K562 (cell line): ENCODE results near the gene ATXN1. TPM values are rescaled to one million over a fixed set of nuclear protein-coding genes. Genes with fewer than 3 reads are reported as not detected.

ENCODE experiments used
- CCAR2 ChIP-seq: fragments of 200-400 bp; formaldehyde crosslinking; IDR thresholded peaks from 2 replicates; pipeline ENCODE4 v1.6.1; 2017; ENCODE audit warnings: mild to moderate bottlenecking, low read depth, low read length
- ETV1 ChIP-seq: fragments of 450-650 bp; conservative IDR thresholded peaks from 2 replicates; pipeline ENCODE4 v1.6.1; 2016; ENCODE audit warnings: missing genetic modification characterization, control low read depth, low read depth, missing compliant biosample characterization
- HDAC2 ChIP-seq: fragments of 450-650 bp; IDR thresholded peaks from 2 replicates; pipeline ENCODE4 v1.6.1; 2016; ENCODE audit warnings: mild to moderate bottlenecking
- KLF1 ChIP-seq: fragments of 450-650 bp; IDR thresholded peaks from 2 replicates; pipeline ENCODE4 v1.6.1; 2016; ENCODE audit warnings: missing genetic modification characterization, missing compliant biosample characterization
- MECOM ChIP-seq: fragments of 250-450 bp; sonication (Bioruptor Pico); IDR thresholded peaks from 2 replicates; pipeline ENCODE4 v1.8.0; 2022; ENCODE audit warnings: inconsistent platforms
- NEUROD1 ChIP-seq: fragments of 150-350 bp; IDR thresholded peaks from 2 replicates; pipeline ENCODE4 v1.6.1; 2014; ENCODE audit warnings: borderline replicate concordance, low read length, low read depth; ENCODE audit not compliant: partially characterized antibody
- NONO ChIP-seq, 2 experiments: fragments of 200-400 bp in 1 of 2; fragments of 450-650 bp in 1 of 2; formaldehyde crosslinking in 1 of 2; IDR thresholded peaks; 2 replicates each; pipeline ENCODE4 v1.6.1; 2017; ENCODE audit warnings: low read depth in 2 of 2, mild to moderate bottlenecking in 2 of 2, moderate library complexity in 2 of 2, low read length in 1 of 2
- PHTF2 ChIP-seq: fragments of 250-450 bp; sonication (Bioruptor Pico); IDR thresholded peaks from 2 replicates; pipeline ENCODE4 v1.5.0; 2021; ENCODE audit warnings: mild to moderate bottlenecking
- TAF1 ChIP-seq: IDR thresholded peaks from 2 replicates; pipeline ENCODE4 v1.6.1; 2011; ENCODE audit warnings: mild to moderate bottlenecking, low read length, moderate library complexity; ENCODE audit not compliant: insufficient read depth, control insufficient read depth, severe bottlenecking; ENCODE audit errors: extremely low read depth
- TEAD2 ChIP-seq: fragments of 450-650 bp; IDR thresholded peaks from 2 replicates; pipeline ENCODE4 v1.6.1; 2016; ENCODE audit warnings: missing genetic modification characterization, control low read depth, missing compliant biosample characterization
- ZNF212 ChIP-seq: fragments of 450-650 bp; formaldehyde crosslinking; IDR thresholded peaks from 2 replicates; pipeline ENCODE4 v1.4.0; 2020; ENCODE audit warnings: mild to moderate bottlenecking
- ZNF583 ChIP-seq: fragments of 250-450 bp; sonication (Bioruptor Pico); IDR thresholded peaks from 2 replicates; pipeline ENCODE4 v1.4.0; 2020
- polyA plus RNA-seq, 8 experiments: library from polyadenylated mRNA; depleted of rRNA in 4 of 8; stranded (reverse) in 5 of 8; unstranded in 3 of 8; fragments of >200 nt; fragmentation: Nextera tagmentation in 2 of 8; fragmentation: Illumina TruSeq in 1 of 8; extraction: Ambion mirVana in 2 of 8; extraction: Trizol in 1 of 8; gene quantifications; 2 replicates each; pipeline versions ENCODE4 v1.2.1 to v1.2.3, GENCODE V29; 2011 to 2014; ENCODE audit warnings: inconsistent platforms in 1 of 8, missing spikeins in 1 of 8
- total RNA-seq, 7 experiments: library from RNA; depleted of rRNA in 6 of 7; stranded (reverse); fragments of >200 nt in 6 of 7; fragmentation: Illumina TruSeq in 2 of 7; extraction: Trizol in 2 of 7; gene quantifications; 2 replicates each; pipeline versions ENCODE4 v1.2.1 to v1.2.3, GENCODE V29; 2011 to 2021; ENCODE audit warnings: low replicate concordance in 1 of 7
- TF ChIP-seq, protein P1 (sequence below): fragments of 450-650 bp; formaldehyde crosslinking; IDR thresholded peaks from 2 replicates; pipeline ENCODE4 v1.4.0; 2022; ENCODE audit warnings: mild to moderate bottlenecking, moderate library complexity
- TF ChIP-seq, protein P2 (sequence below): sonication (generic); formaldehyde crosslinking; IDR thresholded peaks from 2 replicates; pipeline ENCODE4 v1.8.0; 2022; ENCODE audit warnings: mild to moderate bottlenecking, missing genetic modification reagents, borderline replicate concordance
- TF ChIP-seq, protein P3 (sequence below), 2 experiments: fragments of 450-650 bp; IDR thresholded peaks; 2 replicates each; pipeline ENCODE4 v1.6.1; 2016; ENCODE audit warnings: mild to moderate bottlenecking in 2 of 2, borderline replicate concordance in 1 of 2, low read depth in 1 of 2, moderate library complexity in 1 of 2

ATXN1 gene
- total and polyA plus RNA-seq, 9 of the 15 experiments (the other 6 are each of a cell fraction or from before 2014, with no cell fraction given) = under 0.01 to 1.2 (median 0.58) TPM

DNA sequence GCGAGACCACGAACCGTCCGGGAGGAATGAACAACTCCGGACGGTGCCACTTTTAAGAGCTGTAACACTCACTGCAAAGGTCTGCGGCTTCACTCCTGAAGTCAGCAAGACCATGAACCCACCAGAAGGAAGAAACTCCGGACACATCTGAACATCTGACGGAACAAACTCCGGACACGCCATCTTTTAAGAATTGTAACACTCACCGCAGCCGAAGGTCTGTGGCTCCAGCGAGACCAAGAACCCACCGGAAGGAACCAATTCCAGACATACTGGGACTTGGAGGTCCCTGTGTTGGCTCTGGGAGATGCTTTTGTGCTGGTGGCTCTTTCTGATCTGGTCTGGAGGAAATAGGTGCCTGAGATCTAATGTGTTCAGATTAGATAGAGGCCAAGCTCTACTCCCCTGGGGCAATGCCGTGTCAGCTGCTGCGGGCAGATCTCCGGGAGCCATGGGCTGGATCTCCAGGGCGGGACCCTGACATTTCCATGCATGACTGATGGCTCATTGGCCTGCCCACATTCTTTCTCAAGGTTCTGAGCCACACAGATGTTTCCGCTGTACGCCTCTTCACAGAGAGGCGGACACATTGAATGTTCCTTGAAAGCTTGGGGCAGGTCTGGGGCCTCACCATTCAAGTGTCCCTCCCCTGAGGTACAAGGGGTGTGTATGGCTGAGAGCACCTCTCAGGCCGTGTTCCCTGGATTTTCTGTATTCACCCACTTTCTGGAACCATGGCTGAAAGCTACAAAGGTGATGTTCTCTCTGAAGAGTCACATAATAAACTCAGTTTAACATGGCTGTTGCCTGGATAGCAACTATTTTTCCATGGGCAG, 493.6 kb downstream of the ATXN1 start (continued):
- TF ChIP-seq TEAD2 (tag) = peak; percentile 71; the same call in 1 of the 2 replicates
- peak in 1 of 2 experiments; percentile 10; a peak in 1 of 4 replicates for TF ChIP-seq NONO (IDR thresholded peaks at IDR 0.05; ENCODE audit: low read depth in 2 of 2, low read length in 1 of 2)
- TF ChIP-seq, protein P1, sequence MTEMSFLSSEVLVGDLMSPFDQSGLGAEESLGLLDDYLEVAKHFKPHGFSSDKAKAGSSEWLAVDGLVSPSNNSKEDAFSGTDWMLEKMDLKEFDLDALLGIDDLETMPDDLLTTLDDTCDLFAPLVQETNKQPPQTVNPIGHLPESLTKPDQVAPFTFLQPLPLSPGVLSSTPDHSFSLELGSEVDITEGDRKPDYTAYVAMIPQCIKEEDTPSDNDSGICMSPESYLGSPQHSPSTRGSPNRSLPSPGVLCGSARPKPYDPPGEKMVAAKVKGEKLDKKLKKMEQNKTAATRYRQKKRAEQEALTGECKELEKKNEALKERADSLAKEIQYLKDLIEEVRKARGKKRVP = peak; percentile 39; the same call in 1 of the 2 replicates
- peak; percentile 95 for TF ChIP-seq ETV1 (tag)
- TF ChIP-seq HDAC2 = peak; percentile 84
- peak; percentile 80; the same call in 1 of the 2 replicates for TF ChIP-seq ZNF212 (CRISPR knock-in tag)
- TF ChIP-seq CCAR2 = no peak
- TF ChIP-seq TAF1 = peak; percentile 92
- TF ChIP-seq MECOM = peak; percentile 85
- TF ChIP-seq, protein P2, sequence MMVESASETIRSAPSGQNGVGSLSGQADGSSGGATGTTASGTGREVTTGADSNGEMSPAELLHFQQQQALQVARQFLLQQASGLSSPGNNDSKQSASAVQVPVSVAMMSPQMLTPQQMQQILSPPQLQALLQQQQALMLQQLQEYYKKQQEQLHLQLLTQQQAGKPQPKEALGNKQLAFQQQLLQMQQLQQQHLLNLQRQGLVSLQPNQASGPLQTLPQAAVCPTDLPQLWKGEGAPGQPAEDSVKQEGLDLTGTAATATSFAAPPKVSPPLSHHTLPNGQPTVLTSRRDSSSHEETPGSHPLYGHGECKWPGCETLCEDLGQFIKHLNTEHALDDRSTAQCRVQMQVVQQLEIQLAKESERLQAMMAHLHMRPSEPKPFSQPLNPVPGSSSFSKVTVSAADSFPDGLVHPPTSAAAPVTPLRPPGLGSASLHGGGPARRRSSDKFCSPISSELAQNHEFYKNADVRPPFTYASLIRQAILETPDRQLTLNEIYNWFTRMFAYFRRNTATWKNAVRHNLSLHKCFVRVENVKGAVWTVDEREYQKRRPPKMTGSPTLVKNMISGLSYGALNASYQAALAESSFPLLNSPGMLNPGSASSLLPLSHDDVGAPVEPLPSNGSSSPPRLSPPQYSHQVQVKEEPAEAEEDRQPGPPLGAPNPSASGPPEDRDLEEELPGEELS = peak; percentile 78
- TF ChIP-seq, protein P3, sequence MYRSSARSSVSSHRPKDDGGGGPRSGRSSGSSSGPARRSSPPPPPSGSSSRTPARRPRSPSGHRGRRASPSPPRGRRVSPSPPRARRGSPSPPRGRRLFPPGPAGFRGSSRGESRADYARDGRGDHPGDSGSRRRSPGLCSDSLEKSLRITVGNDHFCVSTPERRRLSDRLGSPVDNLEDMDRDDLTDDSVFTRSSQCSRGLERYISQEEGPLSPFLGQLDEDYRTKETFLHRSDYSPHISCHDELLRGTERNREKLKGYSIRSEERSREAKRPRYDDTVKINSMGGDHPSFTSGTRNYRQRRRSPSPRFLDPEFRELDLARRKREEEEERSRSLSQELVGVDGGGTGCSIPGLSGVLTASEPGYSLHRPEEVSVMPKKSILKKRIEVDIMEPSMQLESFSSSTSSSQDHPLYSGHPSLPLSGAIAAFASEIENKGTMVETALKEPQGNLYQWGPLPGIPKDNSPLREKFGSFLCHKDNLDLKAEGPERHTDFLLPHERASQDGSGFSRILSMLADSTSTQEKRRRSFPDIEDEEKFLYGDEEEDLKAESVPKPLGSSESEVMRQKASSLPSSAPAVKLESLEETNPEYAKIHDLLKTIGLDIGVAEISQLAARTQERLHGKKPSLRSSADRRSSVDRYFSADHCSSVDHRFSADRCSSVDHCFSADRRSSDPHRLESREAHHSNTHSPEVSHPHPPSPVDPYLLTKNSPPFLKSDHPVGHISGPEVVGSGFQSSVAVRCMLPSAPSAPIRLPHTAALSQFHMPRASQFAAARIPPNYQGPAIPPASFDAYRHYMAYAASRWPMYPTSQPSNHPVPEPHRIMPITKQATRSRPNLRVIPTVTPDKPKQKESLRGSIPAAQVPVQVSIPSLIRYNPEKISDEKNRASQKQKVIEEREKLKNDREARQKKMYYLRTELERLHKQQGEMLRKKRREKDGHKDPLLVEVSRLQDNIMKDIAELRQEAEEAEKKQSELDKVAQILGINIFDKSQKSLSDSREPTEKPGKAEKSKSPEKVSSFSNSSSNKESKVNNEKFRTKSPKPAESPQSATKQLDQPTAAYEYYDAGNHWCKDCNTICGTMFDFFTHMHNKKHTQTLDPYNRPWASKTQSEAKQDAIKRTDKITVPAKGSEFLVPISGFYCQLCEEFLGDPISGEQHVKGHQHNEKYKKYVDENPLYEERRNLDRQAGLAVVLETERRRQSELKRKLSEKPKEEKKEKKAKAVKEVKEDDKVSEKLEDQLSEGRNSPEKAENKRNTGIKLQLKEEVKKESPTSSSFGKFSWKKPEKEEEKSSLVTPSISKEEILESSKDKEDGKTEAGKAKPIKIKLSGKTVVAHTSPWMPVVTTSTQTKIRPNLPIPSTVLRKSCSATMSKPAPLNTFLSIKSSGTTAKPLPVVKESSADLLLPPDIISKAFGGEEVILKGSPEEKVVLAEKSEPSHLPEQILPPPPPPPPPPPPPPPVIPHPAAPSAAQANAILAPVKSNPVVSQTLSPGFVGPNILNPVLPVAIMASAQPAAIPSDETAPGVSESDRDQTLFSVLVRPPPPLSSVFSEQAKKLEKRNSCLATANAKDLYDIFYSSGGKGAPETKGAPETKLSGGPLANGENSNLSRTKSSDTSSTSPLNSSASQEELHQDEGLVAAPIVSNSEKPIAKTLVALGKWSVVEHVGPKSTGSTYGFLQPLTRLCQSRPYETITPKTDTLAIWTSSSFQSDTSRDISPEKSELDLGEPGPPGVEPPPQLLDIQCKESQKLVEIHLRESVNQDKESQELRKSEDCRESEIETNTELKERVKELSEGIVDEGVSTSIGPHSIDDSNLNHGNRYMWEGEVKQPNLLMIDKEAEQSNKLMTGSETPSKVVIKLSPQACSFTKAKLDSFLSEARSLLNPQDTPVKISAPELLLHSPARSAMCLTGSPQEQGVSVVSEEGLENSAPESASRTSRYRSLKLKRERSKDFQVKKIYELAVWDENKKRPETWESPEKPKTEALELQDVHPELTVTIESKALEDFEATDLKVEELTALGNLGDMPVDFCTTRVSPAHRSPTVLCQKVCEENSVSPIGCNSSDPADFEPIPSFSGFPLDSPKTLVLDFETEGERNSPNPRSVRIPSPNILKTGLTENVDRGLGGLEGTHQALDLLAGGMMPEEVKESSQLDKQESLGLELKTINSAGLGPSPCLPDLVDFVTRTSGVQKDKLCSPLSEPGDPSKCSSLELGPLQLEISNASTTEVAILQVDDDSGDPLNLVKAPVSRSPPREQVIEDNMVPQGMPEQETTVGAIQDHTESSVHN (IDR thresholded peaks at IDR 0.05; ENCODE audit: borderline replicate concordance in 1 of 2, low read depth in 1 of 2) = peak in 1 of 2 experiments; percentile 65; a peak in 1 of 4 replicates
- peak; percentile 85 for TF ChIP-seq NEUROD1
- TF ChIP-seq ZNF583 (CRISPR knock-in tag) = 0 out of 2 replicates have a peak, but pooled peaks have one; percentile 36
- no peak; the same call in 1 of the 2 replicates for TF ChIP-seq PHTF2 (CRISPR knock-in tag)
- no peak for TF ChIP-seq KLF1 (tag)
